Stomach (tissue), 19 donors: ENCODE measurements around the gene NDUFA6. TPM values are rescaled to one million over a fixed set of nuclear protein-coding genes. Genes with fewer than 3 reads are reported as not detected.
A peak's percentile ranks its signal among the peaks of the same experiment; 100 is the strongest.
"Not testable (repeated sequence)": the region's sequence is repeated elsewhere in the genome, so short reads cannot be mapped to it uniquely, and the experiment has no call there.

ENCODE experiments used
- DNase-seq, 2 donors: peaks; one replicate each; pipeline versions ENCODE4 v3.0.0 to v3.0.0-alpha.2; 2013 to 2019
- H3K27ac ChIP-seq, 5 donors: fragments of 200-600 bp in 4 of 5; sonication (generic) in 4 of 5; one replicate each; pipeline ENCODE4 v1.5.1; 2013 to 2019; ENCODE audit warnings: mild to moderate bottlenecking in 1 of 5, moderate library complexity in 1 of 5
- H3K27me3 ChIP-seq, 3 donors: fragments of 200-600 bp; sonication (generic); one replicate each; pipeline ENCODE4 v1.5.1; 2017 to 2019; ENCODE audit warnings: mixed run types in 1 of 3
- H3K36me3 ChIP-seq, 4 donors: fragments of 200-600 bp; sonication (generic); 1 replicate in 3 of 4; 2 replicates in 1 of 4; pipeline ENCODE4 v1.5.1; 2016 to 2019
- H3K4me1 ChIP-seq, 4 donors: fragments of 200-600 bp; sonication (generic); one replicate each; pipeline ENCODE4 v1.5.1; 2016 to 2019
- H3K4me3 ChIP-seq, 4 donors: fragments of 200-600 bp; sonication (generic) in 3 of 4; one replicate each; pipeline ENCODE4 v1.5.1; 2016 to 2019; ENCODE audit warnings: mild to moderate bottlenecking in 1 of 4
- H3K9me3 ChIP-seq, 4 donors: fragments of 200-600 bp; sonication (generic); one replicate each; pipeline ENCODE4 v1.5.1; 2016 to 2019
- EP300 ChIP-seq: sonication (generic); formaldehyde crosslinking; IDR thresholded peaks from one replicate; pipeline ENCODE4 v1.6.1; 2017; ENCODE audit warnings: antibody characterized with exemption
- POLR2A ChIP-seq, 4 donors: fragments of 450-650 bp; IDR thresholded peaks; one replicate each; pipeline ENCODE4 v1.6.1; 2016; ENCODE audit warnings: antibody characterized with exemption in 4 of 4, control low read depth in 2 of 4, mild to moderate bottlenecking in 1 of 4, moderate library complexity in 1 of 4
- POLR2AphosphoS5 ChIP-seq, 3 donors: sonication (generic); formaldehyde crosslinking; IDR thresholded peaks; one replicate each; pipeline ENCODE4 v1.6.1; 2016; ENCODE audit warnings: antibody characterized with exemption in 3 of 3
- WGBS, 5 donors: extraction: QIAGEN DNeasy Blood & Tissue Kit in 3 of 5; methylation state at CpG; one replicate each; pipeline versions ENCODE4 v1.1.5 to v1.1.7; 2013 to 2018; 5-methylcytosine and 5-hydroxymethylcytosine counted together
- intact Hi-C: fragments of 100-400 bp; cut with DNase I; formaldehyde crosslinking; loops from one replicate; pipeline ENCODE4 v1.15.1; 2023; ENCODE audit warnings: low total_unique reads
- long read RNA-seq, 10 donors: transcript quantifications; one replicate each; lab custom pipeline, GENCODE V29; 2026
- polyA plus RNA-seq, 3 donors: library from polyadenylated mRNA; stranded (reverse); fragments of 200-250 nt; gene quantifications; one replicate each; pipeline ENCODE4 v1.2.3, GENCODE V29; 2013
- total RNA-seq, 5 donors: library from RNA; depleted of rRNA; stranded (reverse); fragments of >200 nt; gene quantifications; one replicate each; pipeline versions ENCODE4 v1.1.0 to v1.2.3, GENCODE V29; 2014 to 2016
- TF ChIP-seq, protein P1 (sequence below), 7 experiments: fragments of 450-650 bp in 4 of 7; fragments of 200-600 bp in 3 of 7; sonication (generic) in 3 of 7; IDR thresholded peaks; one replicate each; pipeline ENCODE4 v1.5.1; 2016 to 2019; ENCODE audit warnings: antibody characterized with exemption in 7 of 7, control low read depth in 2 of 7, mild to moderate bottlenecking in 1 of 7
- donor health status: healthy with polysubstance abuse.
- donor health status: Bipolar disorder and iron deficiency.
- donor health status: healthy.

Gene NDUFA6
- total RNA-seq (10 to 100 TPM; 49.4 to 66.3 (median 59.4) TPM), polyA plus RNA-seq (100 to 1,000 TPM; 122 to 167 (median 143) TPM)
- long read RNA-seq, donor 1, transcript NDUFA6-202 (3 exons, 1,256 nt) = major isoform, 54 of 57 reads
- long read RNA-seq, donor 1, partial matches to known transcripts = 0 of 57 reads
- long read RNA-seq, donor 1, other reads (novel, unspliced or antisense) = 0 of 57 reads
- long read RNA-seq, donor 2, transcript NDUFA6-202 (3 exons, 1,256 nt) = major isoform, 66 of 70 reads
- long read RNA-seq, donor 2, partial matches to known transcripts = 0 of 70 reads
- long read RNA-seq, donor 2, other reads (novel, unspliced or antisense) = 0 of 70 reads
- long read RNA-seq, donor 3, transcript NDUFA6-202 (3 exons, 1,256 nt) = major isoform, 67 of 71 reads
- long read RNA-seq, donor 3, partial matches to known transcripts = 0 of 71 reads
- long read RNA-seq, donor 3, other reads (novel, unspliced or antisense) = 0 of 71 reads
- long read RNA-seq, donor 4, transcript NDUFA6-202 (3 exons, 1,256 nt) = major isoform, 11 of 11 reads
- long read RNA-seq, donor 4, partial matches to known transcripts = 0 of 11 reads
- long read RNA-seq, donor 4, other reads (novel, unspliced or antisense) = 0 of 11 reads
- long read RNA-seq, donor 5, transcript NDUFA6-202 (3 exons, 1,256 nt) = major isoform, 98 of 100 reads
- long read RNA-seq, donor 5, partial matches to known transcripts = 0 of 100 reads
- long read RNA-seq, donor 5, other reads (novel, unspliced or antisense) = 0 of 100 reads
- long read RNA-seq, donor 6, transcript NDUFA6-201 (2 exons, 475 nt) = minor isoform, 12 of 249 reads
- long read RNA-seq, donor 6, transcript NDUFA6-202 (3 exons, 1,256 nt) = major isoform, 237 of 249 reads
- long read RNA-seq, donor 6, partial matches to known transcripts = 0 of 249 reads
- long read RNA-seq, donor 6, other reads (novel, unspliced or antisense) = 0 of 249 reads
- long read RNA-seq, donor 7, transcript NDUFA6-202 (3 exons, 1,256 nt) = major isoform, 136 of 143 reads
- long read RNA-seq, donor 7, transcript NDUFA6-201 (2 exons, 475 nt) = minor isoform, 7 of 143 reads
- long read RNA-seq, donor 7, partial matches to known transcripts = 0 of 143 reads
- long read RNA-seq, donor 7, other reads (novel, unspliced or antisense) = 0 of 143 reads
- long read RNA-seq, donor 8, transcript NDUFA6-202 (3 exons, 1,256 nt) = major isoform, 114 of 118 reads
- long read RNA-seq, donor 8, partial matches to known transcripts = 0 of 118 reads
- long read RNA-seq, donor 8, other reads (novel, unspliced or antisense) = 0 of 118 reads
- long read RNA-seq, donor 9, transcript NDUFA6-202 (3 exons, 1,256 nt) = major isoform, 104 of 117 reads
- long read RNA-seq, donor 9, transcript NDUFA6-201 (2 exons, 475 nt) = minor isoform, 8 of 117 reads
- long read RNA-seq, donor 9, partial matches to known transcripts = 5 of 117 reads
- long read RNA-seq, donor 9, other reads (novel, unspliced or antisense) = 0 of 117 reads
- long read RNA-seq, donor 10, transcript NDUFA6-202 (3 exons, 1,256 nt) = major isoform, 40 of 44 reads
- long read RNA-seq, donor 10, partial matches to known transcripts = 0 of 44 reads
- long read RNA-seq, donor 10, other reads (novel, unspliced or antisense) = 0 of 44 reads

DNA sequence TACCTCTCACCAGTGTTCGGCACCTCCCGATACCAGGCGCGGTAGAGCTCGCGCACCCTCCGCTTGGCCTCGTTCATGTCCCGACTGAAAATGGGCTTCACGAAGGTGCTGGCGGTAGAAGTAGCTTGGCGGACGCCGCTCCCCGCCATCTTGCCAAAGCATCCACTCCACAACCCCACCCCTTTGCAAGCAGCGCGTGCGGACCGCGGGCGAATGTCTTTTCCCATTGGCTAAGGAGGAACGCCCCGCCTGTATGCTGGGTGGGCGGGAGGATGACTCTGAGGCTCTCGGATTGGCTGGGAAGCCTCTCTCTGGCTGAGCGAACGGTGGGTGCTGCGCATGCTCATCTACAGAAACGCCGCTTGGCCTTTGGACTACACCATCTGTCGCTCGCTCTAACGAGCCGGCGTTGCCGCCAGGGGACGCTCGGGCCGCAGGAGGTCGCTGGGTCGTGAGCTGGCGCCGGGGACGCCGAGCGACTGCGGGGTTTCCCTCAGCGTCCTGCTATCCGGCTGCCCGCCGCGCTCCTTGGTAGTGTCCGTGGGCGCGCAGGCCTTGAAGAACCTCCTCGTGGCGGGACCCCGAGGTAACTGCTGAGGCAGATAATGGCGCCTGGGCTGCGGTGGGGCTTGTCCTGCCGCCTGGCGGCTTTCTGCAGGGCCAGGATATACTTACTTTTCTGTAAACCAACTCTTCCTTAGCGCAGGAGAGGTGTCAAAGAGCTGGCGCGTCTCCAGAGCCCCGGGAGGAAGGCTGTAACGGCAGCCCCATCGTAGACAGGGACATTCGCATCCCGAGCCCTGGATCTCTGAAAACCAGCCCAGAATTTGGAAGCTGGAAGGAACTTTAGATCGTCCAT, at the start of gene NDUFA6:
Gene NDUFA6, minus strand, starts transcription at position 177 of the 859 bp plus-strand sequence. Its CDS starts 28 bp downstream, at position 149.
- H3K4me3 ChIP-seq = peak within 1 kb of the TSS; percentile 77 to 90 (median 84)
- peak in 2 of 4 donors; percentile 85 to 90 for TF ChIP-seq POLR2A (IDR thresholded peaks at IDR 0.05)
- no peak for TF ChIP-seq EP300
- TF ChIP-seq POLR2AphosphoS5 (IDR thresholded peaks at IDR 0.05) = peak; percentile 90 to 99 (median 98)
- TF ChIP-seq, protein P1, sequence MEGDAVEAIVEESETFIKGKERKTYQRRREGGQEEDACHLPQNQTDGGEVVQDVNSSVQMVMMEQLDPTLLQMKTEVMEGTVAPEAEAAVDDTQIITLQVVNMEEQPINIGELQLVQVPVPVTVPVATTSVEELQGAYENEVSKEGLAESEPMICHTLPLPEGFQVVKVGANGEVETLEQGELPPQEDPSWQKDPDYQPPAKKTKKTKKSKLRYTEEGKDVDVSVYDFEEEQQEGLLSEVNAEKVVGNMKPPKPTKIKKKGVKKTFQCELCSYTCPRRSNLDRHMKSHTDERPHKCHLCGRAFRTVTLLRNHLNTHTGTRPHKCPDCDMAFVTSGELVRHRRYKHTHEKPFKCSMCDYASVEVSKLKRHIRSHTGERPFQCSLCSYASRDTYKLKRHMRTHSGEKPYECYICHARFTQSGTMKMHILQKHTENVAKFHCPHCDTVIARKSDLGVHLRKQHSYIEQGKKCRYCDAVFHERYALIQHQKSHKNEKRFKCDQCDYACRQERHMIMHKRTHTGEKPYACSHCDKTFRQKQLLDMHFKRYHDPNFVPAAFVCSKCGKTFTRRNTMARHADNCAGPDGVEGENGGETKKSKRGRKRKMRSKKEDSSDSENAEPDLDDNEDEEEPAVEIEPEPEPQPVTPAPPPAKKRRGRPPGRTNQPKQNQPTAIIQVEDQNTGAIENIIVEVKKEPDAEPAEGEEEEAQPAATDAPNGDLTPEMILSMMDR (IDR thresholded peaks at IDR 0.05) = peak in 6 of 7 experiments; percentile 58 to 98 (median 87)
- intact Hi-C loops = no loop called here
- peak; percentile 99 to 100 for DNase-seq
- 0 to 1% (median 0%) methylated on average over 31 to 71 of the region's 71 CpGs for WGBS, 5 donors
- no peaks in the 10 kb centered on the region for H3K27me3 ChIP-seq
- peak within 1 kb of the TSS; percentile 92 to 99 (median 98) for H3K27ac ChIP-seq
- H3K4me1 ChIP-seq = peaks cover 20 to 46% (median 30%) of the 10 kb centered on the region in 4 donors
- H3K36me3 ChIP-seq = peaks cover 8 to 18% (median 15%) of the 10 kb centered on the region in 4 donors
- no peaks in the 10 kb centered on the region for H3K9me3 ChIP-seq

DNA sequence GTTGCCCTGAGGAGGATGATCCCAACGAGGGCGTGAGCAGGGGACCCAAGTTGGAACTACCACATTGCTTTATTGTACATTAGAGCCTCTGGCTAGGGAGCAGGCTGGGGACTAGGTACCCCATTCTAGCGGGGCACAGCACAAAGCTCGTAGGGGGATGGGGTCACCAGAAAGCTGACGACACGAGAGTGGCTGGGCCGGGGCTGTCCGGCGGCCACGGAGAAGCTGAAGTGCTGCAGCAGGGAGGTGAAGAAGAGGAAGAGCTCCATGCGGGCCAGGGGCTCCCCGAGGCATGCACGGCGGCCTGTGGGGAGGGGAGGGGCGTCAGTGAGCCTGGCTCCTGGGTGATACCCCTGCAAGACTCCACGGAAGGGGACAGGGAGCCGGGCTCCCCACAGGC, 49.6 kb upstream of the NDUFA6 start:
- 89 to 98% (median 92%) methylated on average over 9 to 14 of the region's 17 CpGs for WGBS, 5 donors
- DNase-seq, intact Hi-C loops: not testable (repeated sequence)

DNA sequence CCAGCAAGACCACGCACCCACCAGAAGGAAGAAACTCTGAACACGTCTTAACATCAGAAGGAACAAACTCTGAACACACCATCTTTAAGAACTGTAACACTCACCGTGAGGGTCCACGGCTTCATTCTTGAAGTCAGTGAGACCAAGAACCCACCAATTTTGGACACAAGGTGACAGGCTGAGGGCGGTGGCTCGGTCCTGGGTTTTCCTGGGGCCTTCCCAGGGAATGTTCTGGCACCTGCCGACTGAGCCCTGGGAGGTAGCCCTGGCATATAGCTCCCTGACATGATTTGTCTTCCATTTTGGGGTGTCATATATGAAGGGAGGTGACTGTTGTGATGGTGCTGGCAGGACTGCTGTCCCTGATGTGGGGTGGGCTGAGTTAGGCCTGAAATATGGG, 48.9 kb upstream of the NDUFA6 start:
- H3K36me3 ChIP-seq = peaks cover 0 to 24% (median 13%) of the 10 kb centered on the region in 4 donors
- H3K27me3 ChIP-seq, H3K4me3 ChIP-seq, H3K9me3 ChIP-seq, intact Hi-C loops, DNase-seq, H3K27ac ChIP-seq, H3K4me1 ChIP-seq: not testable (repeated sequence)
- 78 to 98% (median 91%) methylated on average over 4 to 7 of the region's 7 CpGs for WGBS, 5 donors

More for the DNA sequence above, 49.6 kb upstream of the NDUFA6 start:
- H3K27me3 ChIP-seq, H3K27ac ChIP-seq, H3K9me3 ChIP-seq, H3K4me3 ChIP-seq, H3K4me1 ChIP-seq: not testable (repeated sequence)
- peaks cover 0 to 24% (median 13%) of the 10 kb centered on the region in 4 donors for H3K36me3 ChIP-seq

DNA sequence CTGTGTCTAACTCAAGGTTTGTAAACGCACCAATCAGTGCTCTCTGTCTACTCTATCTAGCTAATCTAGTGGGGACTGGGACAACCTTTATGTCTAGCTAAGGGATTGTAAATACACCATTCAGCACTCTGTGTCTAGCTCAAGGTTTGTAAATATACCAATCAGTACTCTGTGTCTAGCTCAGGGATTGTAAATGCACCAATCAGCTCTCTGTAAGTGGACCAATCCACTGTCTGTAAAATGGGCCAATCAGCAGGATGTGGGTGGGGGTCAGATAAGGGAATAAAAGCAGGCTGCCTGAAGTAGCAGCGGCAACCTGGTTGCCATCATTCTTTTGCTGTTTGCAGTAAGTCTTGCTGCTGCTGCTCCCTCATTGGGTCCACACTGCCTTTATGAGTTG, 48.4 kb upstream of the NDUFA6 start:
- Histone ChIP-seq H3K36me3 (peaks cover 0 to 24% (median 13%) of the 10 kb centered on the region in 4 donors), H3K9me3 (no peaks in the 10 kb centered on the region), H3K4me3 (no peak overlapping the region), H3K27ac (no peak overlapping the region), H3K27me3 (no peaks in the 10 kb centered on the region), H3K4me1 (no peaks in the 10 kb centered on the region)
- intact Hi-C loops = no loop called here
- 86 to 100% (median 96%) methylated on average over 2 of the region's 2 CpGs for WGBS, 5 donors
- TF ChIP-seq, protein P1 (IDR thresholded peaks at IDR 0.05) = no peak
- TF ChIP-seq POLR2A (IDR thresholded peaks at IDR 0.05) = no peak
- TF ChIP-seq EP300 = no peak
- no peak for TF ChIP-seq POLR2AphosphoS5 (IDR thresholded peaks at IDR 0.05)
- no peak for DNase-seq
